K562 (cell line): Measurements from ENCODE around the gene HLCS. TPM values are rescaled to one million over a fixed set of nuclear protein-coding genes. Genes with fewer than 3 reads are reported as not detected.

Experiments
- ATAC-seq: fragments of 200-7000 bp; cut with Tn5 transposase; 3 replicates; pipeline ENCODE4 v1.9.1; 2020; ENCODE audit warnings: moderate library complexity
- BruUV-seq: library from RNA; stranded (reverse); fragments of 400-500 nt; replicated peaks from 2 replicates; lab custom pipeline; 2021; lab: Mats Ljungman, UMichigan
- CTCF ChIA-PET: fragments of 300-600 bp; formaldehyde crosslinking; extraction: SDS; loops from one replicate; lab custom pipeline; 2021; ENCODE audit warnings: low intra/inter-chr PET ratio; lab: Yijun Ruan, JAX
- POLR2A ChIA-PET: fragments of 300-600, 350-650 bp; sonication (Branson Sonifier 250); formaldehyde crosslinking; extraction: SDS; loops from one replicate; lab custom pipeline; 2021; ENCODE audit warnings: antibody characterized with exemption, inconsistent platforms; lab: Yijun Ruan, JAX
- DNase-seq, 4 experiments: peaks; one replicate each; pipeline versions ENCODE4 v3.0.0 to v3.0.0-alpha.2; 2011 to 2018; ENCODE audit warnings: low spot score in 3 of 4, mixed read lengths in 3 of 4; ENCODE audit errors: extremely low read depth in 1 of 4
- FAIRE-seq: peaks from 2 replicates; lab custom pipeline; 2011; peaks lifted over from hg19 to GRCh38; lab: Jason Lieb, UNC
- H2AFZ ChIP-seq: 2 replicates; pipeline ENCODE4 v1.6.0; 2011; ENCODE audit warnings: low read depth, low read length, control low read depth, inconsistent platforms
- H3K27ac ChIP-seq: fragments of 200-600 bp; 3 replicates; pipeline ENCODE4 v1.8.0; 2011; ENCODE audit warnings: low read depth, mild to moderate bottlenecking, control low read depth, inconsistent platforms, low read length, moderate library complexity, mixed read lengths; ENCODE audit errors: extremely low read depth
- H3K27me3 ChIP-seq, 2 experiments: fragments of 300-600 bp in 1 of 2; 2 replicates in 1 of 2; 3 replicates in 1 of 2; pipeline versions ENCODE4 v1.6.0 to v1.8.0; 2011; ENCODE audit warnings: inconsistent platforms in 2 of 2, low read length in 2 of 2, mild to moderate bottlenecking in 1 of 2, mixed read lengths in 1 of 2, moderate library complexity in 1 of 2; ENCODE audit not compliant: control insufficient read depth in 2 of 2, insufficient read depth in 2 of 2
- H3K36me3 ChIP-seq: fragments of 300-600 bp; 3 replicates; pipeline ENCODE4 v1.8.0; 2011; ENCODE audit warnings: mild to moderate bottlenecking, low read length, inconsistent platforms; ENCODE audit not compliant: control insufficient read depth, insufficient read depth
- H3K4me1 ChIP-seq, 2 experiments: fragments of 200-600 bp in 1 of 2; replicated peaks in 1 of 2; 2 replicates in 1 of 2; 3 replicates in 1 of 2; pipeline versions ENCODE4 v1.5.1 to v1.8.0; 2011; ENCODE audit warnings: inconsistent platforms in 2 of 2, low read length in 2 of 2, mild to moderate bottlenecking in 1 of 2, mixed read lengths in 1 of 2, moderate library complexity in 1 of 2; ENCODE audit not compliant: control insufficient read depth in 2 of 2, insufficient read depth in 2 of 2
- H3K4me2 ChIP-seq: 2 replicates; pipeline ENCODE4 v1.6.1; 2011; ENCODE audit warnings: low read length, control low read depth, inconsistent platforms, mixed read lengths; ENCODE audit not compliant: insufficient read depth
- H3K4me3 ChIP-seq: fragments of 200-600 bp; sonication (generic), shearing (Covaris generic); 2 replicates; pipeline ENCODE4 v1.5.1; 2016; ENCODE audit warnings: control low read depth, inconsistent platforms
- H3K79me2 ChIP-seq: fragments of 200-600 bp; 3 replicates; pipeline ENCODE4 v1.8.0; 2011; ENCODE audit warnings: low read length, inconsistent platforms; ENCODE audit not compliant: control insufficient read depth, insufficient read depth
- H3K9ac ChIP-seq, 2 experiments: 2 replicates each; pipeline versions ENCODE4 v1.6.0 to v1.6.1; 2011; ENCODE audit warnings: low read depth in 2 of 2, low read length in 2 of 2, control low read depth in 1 of 2, inconsistent platforms in 1 of 2, mild to moderate bottlenecking in 1 of 2, mixed read lengths in 1 of 2; ENCODE audit not compliant: insufficient read depth in 1 of 2
- H3K9me1 ChIP-seq: one replicate; pipeline ENCODE4 v1.6.0; 2011; ENCODE audit warnings: inconsistent platforms, mild to moderate bottlenecking, low read length, moderate library complexity; ENCODE audit not compliant: control insufficient read depth, insufficient read depth
- H3K9me3 ChIP-seq: replicated peaks from 2 replicates; pipeline ENCODE4 v1.5.1; 2011; ENCODE audit warnings: low read depth, low read length, inconsistent platforms; ENCODE audit not compliant: control insufficient read depth, insufficient read depth
- H4K20me1 ChIP-seq: replicated peaks from 2 replicates; pipeline ENCODE4 v1.6.1; 2011; ENCODE audit warnings: low read length, inconsistent platforms, mixed read lengths; ENCODE audit not compliant: control insufficient read depth, insufficient read depth
- E4F1 ChIP-seq: fragments of 250-450 bp; sonication (Bioruptor Pico); IDR thresholded peaks from 2 replicates; pipeline ENCODE4 v1.5.0; 2021; ENCODE audit warnings: mild to moderate bottlenecking, borderline replicate concordance
- HNRNPK ChIP-seq: fragments of 200-400 bp; formaldehyde crosslinking; IDR thresholded peaks from one replicate; pipeline ENCODE4 v1.6.1; 2018; ENCODE audit warnings: mild to moderate bottlenecking, low read depth, low read length; ENCODE audit not compliant: poor library complexity, severe bottlenecking
- MAFK ChIP-seq: IDR thresholded peaks from 2 replicates; pipeline ENCODE4 v1.6.1; 2011; ENCODE audit warnings: low read length, improper control_type of control experiment
- NFXL1 ChIP-seq: fragments of 450-650 bp; formaldehyde crosslinking; IDR thresholded peaks from 2 replicates; pipeline ENCODE4 v1.4.0; 2021; ENCODE audit warnings: mild to moderate bottlenecking
- SRSF7 ChIP-seq: fragments of 200-400 bp; formaldehyde crosslinking; optimal IDR thresholded peaks from 2 replicates; pipeline ENCODE3; 2017; ENCODE audit warnings: mild to moderate bottlenecking, low read depth, low read length
- ZFP91 ChIP-seq: sonication (generic); formaldehyde crosslinking; IDR thresholded peaks from 2 replicates; pipeline ENCODE4 v1.8.0; 2022; ENCODE audit warnings: mild to moderate bottlenecking, missing genetic modification reagents
- ZNF436 ChIP-seq: fragments of 250-450, 450-650 bp; sonication (Bioruptor Pico); formaldehyde crosslinking; IDR thresholded peaks from 2 replicates; pipeline ENCODE4 v1.7.0; 2020; ENCODE audit warnings: mild to moderate bottlenecking
- WGBS: fragments of 100-300 bp; shearing (Covaris generic); methylation state at CpG from one replicate; pipeline ENCODE4 v1.1.6; 2016; ENCODE audit warnings: low coverage, mixed read lengths; ENCODE audit not compliant: insufficient coverage; ENCODE audit errors: missing lambda C conversion rate; 5-methylcytosine and 5-hydroxymethylcytosine counted together
- in situ Hi-C: fragments of 300-500 bp; cut with MboI; formaldehyde crosslinking; loops from 4 replicates; pipeline ENCODE4 v1.15.0; 2018; ENCODE audit warnings: inconsistent platforms, mixed read lengths
- intact Hi-C: fragments of 100-400 bp; cut with micrococcal nuclease; formaldehyde crosslinking; loops from 2 replicates; pipeline ENCODE4 v1.14.2; 2022
- polyA plus RNA-seq, 8 experiments: library from polyadenylated mRNA; depleted of rRNA in 4 of 8; stranded (reverse) in 5 of 8; unstranded in 3 of 8; fragments of >200 nt; fragmentation: Nextera tagmentation in 2 of 8; fragmentation: Illumina TruSeq in 1 of 8; extraction: Ambion mirVana in 2 of 8; extraction: Trizol in 1 of 8; gene quantifications; 2 replicates each; pipeline versions ENCODE4 v1.2.1 to v1.2.3, GENCODE V29; 2011 to 2014; ENCODE audit warnings: inconsistent platforms in 1 of 8, missing spikeins in 1 of 8
- total RNA-seq, 7 experiments: library from RNA; depleted of rRNA in 6 of 7; stranded (reverse); fragments of >200 nt in 6 of 7; fragmentation: Illumina TruSeq in 2 of 7; extraction: Trizol in 2 of 7; gene quantifications; 2 replicates each; pipeline versions ENCODE4 v1.2.1 to v1.2.3, GENCODE V29; 2011 to 2021; ENCODE audit warnings: low replicate concordance in 1 of 7

HLCS gene
- total and polyA plus RNA-seq, 9 of the 15 experiments (the other 6 are each of a cell fraction or from before 2014, with no cell fraction given): 3.0 to 21.5 (median 17.1) TPM

- intact Hi-C loops (no loop called here), in situ Hi-C loops (no loop called here)
- WGBS: 59% methylated on average over 4 of the region's 4 CpGs
- no peaks in the 10 kb centered on the region for H3K27me3 ChIP-seq
- H3K9me3 ChIP-seq: no peaks in the 10 kb centered on the region
- no peaks in the 10 kb centered on the region for H3K79me2 ChIP-seq
- ATAC-seq (no peak), FAIRE-seq (no peak), DNase-seq (no peak)
- peaks cover 7% of the 10 kb centered on the region; the same call in 1 of the 2 replicates for H4K20me1 ChIP-seq
- H3K27ac ChIP-seq: no peak overlapping the region
- H3K36me3 ChIP-seq: no peaks in the 10 kb centered on the region
- H3K9me1 ChIP-seq: peaks cover 3% of the 10 kb centered on the region
- BruUV-seq: no TSS peak
- peak overlapping the region in 1 of 2 experiments; percentile 46; a peak in 1 of 4 replicates for H3K9ac ChIP-seq
- CTCF ChIA-PET: no interaction called here
- TF ChIP-seq ZNF436: no peak
- TF ChIP-seq MAFK: no peak
- no peak for TF ChIP-seq NFXL1 (CRISPR knock-in tag)
- no peak for TF ChIP-seq E4F1
- TF ChIP-seq ZFP91 (CRISPR knock-in tag): no peak
- TF ChIP-seq SRSF7: no peak
- TF ChIP-seq HNRNPK: no peak
- no peaks in the 10 kb centered on the region for H3K4me1 ChIP-seq
- no peak overlapping the region for H2AFZ ChIP-seq
- no peak overlapping the region for H3K4me2 ChIP-seq
- POLR2A ChIA-PET: no interaction called here
- H3K4me3 ChIP-seq: no peak overlapping the region
These were observed 132.3 kb downstream of the HLCS start for GRCh38 chr21:36834192-36834591.
